ENCODE results near the gene NCAM1. TPM values are rescaled to one million over a fixed set of nuclear protein-coding genes. Genes with fewer than 3 reads are reported as not detected.

NCAM1 gene
- polyA plus RNA-seq, 1 donor (not counting 4 experiments of a cell fraction or from before 2014, with no cell fraction given) = 0.04 TPM

- Histone ChIP-seq H3K27me3 (ENCODE audit: control insufficient read depth, extremely low read depth, insufficient read depth, low read length) (no peaks in the 10 kb centered on the region), H3K36me3 (ENCODE audit: control insufficient read depth in 2 of 2, extremely low read depth in 1 of 2, insufficient read depth in 2 of 2, low read length in 2 of 2) (no peaks in the 10 kb centered on the region), H3K4me3 (ENCODE audit: control insufficient read depth in 2 of 3, extremely low read depth in 1 of 3, insufficient read depth in 2 of 3, low read depth in 1 of 3, low read length in 3 of 3) (no peak overlapping the region), H2AFZ (ENCODE audit: control insufficient read depth, low read length) (no peak overlapping the region), H3K9ac (ENCODE audit: control insufficient read depth, extremely low read depth, insufficient read depth, low read length) (no peak overlapping the region), H3K27ac (ENCODE audit: control insufficient read depth, insufficient read depth, low read length) (no peak overlapping the region), H3K4me1 (ENCODE audit: control insufficient read depth, extremely low read depth, insufficient read depth, low read length) (no peaks in the 10 kb centered on the region), H3K9me3 (ENCODE audit: control insufficient read depth, low read depth, low read length) (no peaks in the 10 kb centered on the region), H3K79me2 (ENCODE audit: control insufficient read depth, insufficient read depth, low read length) (no peaks in the 10 kb centered on the region), H4K20me1 (ENCODE audit: control insufficient read depth, extremely low read depth, insufficient read depth, low read length) (no peaks in the 10 kb centered on the region), H3K4me2 (ENCODE audit: control insufficient read depth, extremely low read depth, insufficient read depth, low read depth, low read length) (no peak overlapping the region), H3K9me1 (ENCODE audit: control insufficient read depth, extremely low read depth, insufficient read depth, low read length) (no peaks in the 10 kb centered on the region)
- TF ChIP-seq EZH2 (IDR thresholded peaks at IDR 0.05; ENCODE audit: low read length) = no peak
- DNase-seq (ENCODE audit: low read depth, low spot score) (no peak), FAIRE-seq (no peak)
- dilution Hi-C loops (cut with MboI; ENCODE audit: extremely low pct_ligation_motif_present, low sequenced_read_pairs) = no loop called here
Observed at GRCh38 chr11:113263458-113264259, 302.4 kb downstream of the NCAM1 start.

- no peaks in the 10 kb centered on the region for H3K27me3 ChIP-seq (ENCODE audit: control insufficient read depth, extremely low read depth, insufficient read depth, low read length)
- dilution Hi-C loops (cut with MboI; ENCODE audit: extremely low pct_ligation_motif_present, low sequenced_read_pairs) = no loop called here
- H3K9me3 ChIP-seq (ENCODE audit: control insufficient read depth, low read depth, low read length) = no peaks in the 10 kb centered on the region
- no peaks in the 10 kb centered on the region for H3K9me1 ChIP-seq (ENCODE audit: control insufficient read depth, extremely low read depth, insufficient read depth, low read length)
- no peak for TF ChIP-seq EZH2 (IDR thresholded peaks at IDR 0.05; ENCODE audit: low read length)
- no peak for TF ChIP-seq CTCF (optimal IDR thresholded peaks at IDR 0.05 in 1 of 3, IDR thresholded peaks at IDR 0.05 in 1 of 3, conservative IDR thresholded peaks at IDR 0.05 in 1 of 3; ENCODE audit: extremely low read depth in 1 of 3, insufficient read depth in 2 of 3, low read length in 3 of 3)
- H3K36me3 ChIP-seq (ENCODE audit: control insufficient read depth in 2 of 2, extremely low read depth in 1 of 2, insufficient read depth in 2 of 2, low read length in 2 of 2) = no peaks in the 10 kb centered on the region
- H4K20me1 ChIP-seq (ENCODE audit: control insufficient read depth, extremely low read depth, insufficient read depth, low read length) = no peaks in the 10 kb centered on the region
- no peak overlapping the region for H2AFZ ChIP-seq (ENCODE audit: control insufficient read depth, low read length)
- no peak for FAIRE-seq
- no peak overlapping the region for H3K4me2 ChIP-seq (ENCODE audit: control insufficient read depth, extremely low read depth, insufficient read depth, low read depth, low read length)
- no peaks in the 10 kb centered on the region for H3K4me1 ChIP-seq (ENCODE audit: control insufficient read depth, extremely low read depth, insufficient read depth, low read length)
- no peak overlapping the region for H3K27ac ChIP-seq (ENCODE audit: control insufficient read depth, insufficient read depth, low read length)
- no peak overlapping the region for H3K4me3 ChIP-seq (ENCODE audit: control insufficient read depth in 2 of 3, extremely low read depth in 1 of 3, insufficient read depth in 2 of 3, low read depth in 1 of 3, low read length in 3 of 3)
- H3K9ac ChIP-seq (ENCODE audit: control insufficient read depth, extremely low read depth, insufficient read depth, low read length) = no peak overlapping the region
- H3K79me2 ChIP-seq (ENCODE audit: control insufficient read depth, insufficient read depth, low read length) = no peaks in the 10 kb centered on the region
- DNase-seq (ENCODE audit: low read depth, low spot score) = no peak
Observed at GRCh38 chr11:113265362-113265761, 304.1 kb downstream of the NCAM1 start.
